Panc1 (cell line): Measurements from ENCODE around the gene SPHK2.

Source experiments
- POLR2AphosphoS5 ChIP-seq: IDR thresholded peaks from 2 replicates; pipeline ENCODE4 v1.6.1; 2012; ENCODE audit warnings: mild to moderate bottlenecking, low read depth, low read length, moderate library complexity
- TCF7L2 ChIP-seq: IDR thresholded peaks from 2 replicates; pipeline ENCODE4 v1.6.1; 2011; ENCODE audit warnings: mild to moderate bottlenecking, low read depth, low read length, inconsistent platforms
- TF ChIP-seq, protein P1 (sequence below): fragments of 450-650 bp; IDR thresholded peaks from 2 replicates; pipeline ENCODE4 v1.5.1; 2017; ENCODE audit warnings: mild to moderate bottlenecking
- TF ChIP-seq, protein P2 (sequence below), 2 experiments: IDR thresholded peaks; 2 replicates each; pipeline ENCODE4 v1.6.1; 2011 to 2012; ENCODE audit warnings: low read depth in 2 of 2, control low read depth in 1 of 2, low read length in 1 of 2, mild to moderate bottlenecking in 1 of 2, moderate library complexity in 1 of 2; ENCODE audit not compliant: insufficient read depth in 1 of 2

- no peak for TF ChIP-seq TCF7L2
- TF ChIP-seq, protein P1, sequence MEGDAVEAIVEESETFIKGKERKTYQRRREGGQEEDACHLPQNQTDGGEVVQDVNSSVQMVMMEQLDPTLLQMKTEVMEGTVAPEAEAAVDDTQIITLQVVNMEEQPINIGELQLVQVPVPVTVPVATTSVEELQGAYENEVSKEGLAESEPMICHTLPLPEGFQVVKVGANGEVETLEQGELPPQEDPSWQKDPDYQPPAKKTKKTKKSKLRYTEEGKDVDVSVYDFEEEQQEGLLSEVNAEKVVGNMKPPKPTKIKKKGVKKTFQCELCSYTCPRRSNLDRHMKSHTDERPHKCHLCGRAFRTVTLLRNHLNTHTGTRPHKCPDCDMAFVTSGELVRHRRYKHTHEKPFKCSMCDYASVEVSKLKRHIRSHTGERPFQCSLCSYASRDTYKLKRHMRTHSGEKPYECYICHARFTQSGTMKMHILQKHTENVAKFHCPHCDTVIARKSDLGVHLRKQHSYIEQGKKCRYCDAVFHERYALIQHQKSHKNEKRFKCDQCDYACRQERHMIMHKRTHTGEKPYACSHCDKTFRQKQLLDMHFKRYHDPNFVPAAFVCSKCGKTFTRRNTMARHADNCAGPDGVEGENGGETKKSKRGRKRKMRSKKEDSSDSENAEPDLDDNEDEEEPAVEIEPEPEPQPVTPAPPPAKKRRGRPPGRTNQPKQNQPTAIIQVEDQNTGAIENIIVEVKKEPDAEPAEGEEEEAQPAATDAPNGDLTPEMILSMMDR: no peak
- TF ChIP-seq POLR2AphosphoS5: no peak
- TF ChIP-seq, protein P2, sequence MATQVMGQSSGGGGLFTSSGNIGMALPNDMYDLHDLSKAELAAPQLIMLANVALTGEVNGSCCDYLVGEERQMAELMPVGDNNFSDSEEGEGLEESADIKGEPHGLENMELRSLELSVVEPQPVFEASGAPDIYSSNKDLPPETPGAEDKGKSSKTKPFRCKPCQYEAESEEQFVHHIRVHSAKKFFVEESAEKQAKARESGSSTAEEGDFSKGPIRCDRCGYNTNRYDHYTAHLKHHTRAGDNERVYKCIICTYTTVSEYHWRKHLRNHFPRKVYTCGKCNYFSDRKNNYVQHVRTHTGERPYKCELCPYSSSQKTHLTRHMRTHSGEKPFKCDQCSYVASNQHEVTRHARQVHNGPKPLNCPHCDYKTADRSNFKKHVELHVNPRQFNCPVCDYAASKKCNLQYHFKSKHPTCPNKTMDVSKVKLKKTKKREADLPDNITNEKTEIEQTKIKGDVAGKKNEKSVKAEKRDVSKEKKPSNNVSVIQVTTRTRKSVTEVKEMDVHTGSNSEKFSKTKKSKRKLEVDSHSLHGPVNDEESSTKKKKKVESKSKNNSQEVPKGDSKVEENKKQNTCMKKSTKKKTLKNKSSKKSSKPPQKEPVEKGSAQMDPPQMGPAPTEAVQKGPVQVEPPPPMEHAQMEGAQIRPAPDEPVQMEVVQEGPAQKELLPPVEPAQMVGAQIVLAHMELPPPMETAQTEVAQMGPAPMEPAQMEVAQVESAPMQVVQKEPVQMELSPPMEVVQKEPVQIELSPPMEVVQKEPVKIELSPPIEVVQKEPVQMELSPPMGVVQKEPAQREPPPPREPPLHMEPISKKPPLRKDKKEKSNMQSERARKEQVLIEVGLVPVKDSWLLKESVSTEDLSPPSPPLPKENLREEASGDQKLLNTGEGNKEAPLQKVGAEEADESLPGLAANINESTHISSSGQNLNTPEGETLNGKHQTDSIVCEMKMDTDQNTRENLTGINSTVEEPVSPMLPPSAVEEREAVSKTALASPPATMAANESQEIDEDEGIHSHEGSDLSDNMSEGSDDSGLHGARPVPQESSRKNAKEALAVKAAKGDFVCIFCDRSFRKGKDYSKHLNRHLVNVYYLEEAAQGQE (IDR thresholded peaks at IDR 0.05; ENCODE audit: insufficient read depth in 1 of 2, low read depth in 2 of 2, low read length in 1 of 2): no peak
Measured at GRCh38 chr19:48569814-48570213, 49.5 kb upstream of the SPHK2 start.
